ENCODE data around the gene RPN1. TPM values are rescaled to one million over a fixed set of nuclear protein-coding genes. Genes with fewer than 3 reads are reported as not detected.

The RPN1 gene
- total and polyA plus RNA-seq, 4 donors: 146 to 318 (median 223) TPM

GRCh38 chr3:128572013-128572412 lies 78.6 kb downstream of the RPN1 start:
- no peak for DNase-seq
- H3K9ac ChIP-seq (ENCODE audit: insufficient read depth in 1 of 2, low read length in 2 of 2): no peak overlapping the region
- H3K27me3 ChIP-seq (ENCODE audit: control insufficient read depth in 3 of 3, insufficient read depth in 3 of 3, low read length in 2 of 3): peaks cover 0 to 3% (median 0%) of the 10 kb centered on the region in 3 donors
- H3K9me3 ChIP-seq (ENCODE audit: control insufficient read depth in 4 of 4, insufficient read depth in 3 of 4, low read length in 3 of 4): no peaks in the 10 kb centered on the region
- no peak for ATAC-seq (ENCODE audit: insufficient read depth, low FRiP score)
- H3K4me1 ChIP-seq (ENCODE audit: control insufficient read depth in 5 of 5, insufficient read depth in 5 of 5, low read length in 5 of 5): peaks cover 0 to 12% (median 0%) of the 10 kb centered on the region in 5 donors
- no peak overlapping the region for H3K4me3 ChIP-seq
- H3K36me3 ChIP-seq (ENCODE audit: control insufficient read depth in 4 of 4, insufficient read depth in 4 of 4, low read length in 4 of 4): no peaks in the 10 kb centered on the region
- no peak overlapping the region for H3K27ac ChIP-seq (ENCODE audit: low read depth in 1 of 2, low read length in 1 of 2)
- TF ChIP-seq CTCF (IDR thresholded peaks at IDR 0.05; ENCODE audit: control extremely low read depth, extremely low read depth): no peak
- 87 to 88% methylated on average over 13 of the region's 13 CpGs for WGBS, 2 donors

Other genes starting within 250 kb of the RPN1 start
- not detected for gene DNAJB8, start 183.9 kb downstream of the RPN1 start, total RNA-seq
- not detected for gene DNAJB8, start 183.9 kb downstream of the RPN1 start, polyA plus RNA-seq
- 10 to 100 TPM in 1 of 2 donors, 1 to 10 TPM in 1; 9.6 to 37.0 TPM for gene GATA2, start 157.6 kb downstream of the RPN1 start, total RNA-seq
- gene GATA2, start 157.6 kb downstream of the RPN1 start, polyA plus RNA-seq: 10 to 100 TPM; 26.1 to 31.4 TPM
- gene RAB7A, start 75.4 kb upstream of the RPN1 start, total RNA-seq: 100 to 1,000 TPM; 127 to 271 TPM
- 100 to 1,000 TPM; 164 to 254 TPM for gene RAB7A, start 75.4 kb upstream of the RPN1 start, polyA plus RNA-seq
- gene ACAD9, start 228.8 kb upstream of the RPN1 start, total RNA-seq: 10 to 100 TPM; 51.5 to 59.3 TPM
- 10 to 100 TPM; 24.9 to 26.1 TPM for gene ACAD9, start 228.8 kb upstream of the RPN1 start, polyA plus RNA-seq

Measured in lung (tissue), 12 donors.